Endothelial cell of umbilical vein (primary cell): ENCODE data around the gene SRPX.

Source experiments
- FOS ChIP-seq: IDR thresholded peaks from 2 replicates; pipeline ENCODE4 v1.6.1; 2011; ENCODE audit warnings: mild to moderate bottlenecking, low read length, moderate library complexity, borderline replicate concordance; ENCODE audit not compliant: insufficient read depth
- GATA2 ChIP-seq: IDR thresholded peaks from 2 replicates; pipeline ENCODE4 v1.7.0; 2011; ENCODE audit warnings: low read depth, mild to moderate bottlenecking, moderate library complexity, mixed read lengths, low read length; ENCODE audit not compliant: insufficient read length, insufficient read depth
- MYC ChIP-seq: IDR thresholded peaks from one replicate; pipeline ENCODE4 v1.6.1; 2011; ENCODE audit warnings: mild to moderate bottlenecking, low read depth, low read length
- POLR2A ChIP-seq: IDR thresholded peaks from 2 replicates; pipeline ENCODE4 v1.6.1; 2012; ENCODE audit warnings: low read depth, mild to moderate bottlenecking, control low read depth, low read length
- POLR2AphosphoS5 ChIP-seq: IDR thresholded peaks from 2 replicates; pipeline ENCODE4 v1.6.1; 2012; ENCODE audit warnings: low read depth, mild to moderate bottlenecking, control low read depth, low read length, moderate library complexity; ENCODE audit not compliant: insufficient read depth
- TF ChIP-seq, protein P1 (sequence below), 2 donors: IDR thresholded peaks; 1 replicate in 1 of 2; 2 replicates in 1 of 2; pipeline ENCODE4 v1.5.1; 2011; ENCODE audit warnings: low read length in 2 of 2, mild to moderate bottlenecking in 2 of 2, moderate library complexity in 2 of 2, control low read depth in 1 of 2, inconsistent platforms in 1 of 2, low read depth in 1 of 2; ENCODE audit not compliant: insufficient read depth in 1 of 2; ENCODE audit errors: extremely low read depth in 1 of 2
- TF ChIP-seq, protein P2 (sequence below): IDR thresholded peaks from 2 replicates; pipeline ENCODE4 v1.6.1; 2011; ENCODE audit not compliant: insufficient read depth, insufficient read length

GRCh38 chrX:38268011-38268410 lies 47.3 kb upstream of the SRPX start:
- TF ChIP-seq, protein P1, sequence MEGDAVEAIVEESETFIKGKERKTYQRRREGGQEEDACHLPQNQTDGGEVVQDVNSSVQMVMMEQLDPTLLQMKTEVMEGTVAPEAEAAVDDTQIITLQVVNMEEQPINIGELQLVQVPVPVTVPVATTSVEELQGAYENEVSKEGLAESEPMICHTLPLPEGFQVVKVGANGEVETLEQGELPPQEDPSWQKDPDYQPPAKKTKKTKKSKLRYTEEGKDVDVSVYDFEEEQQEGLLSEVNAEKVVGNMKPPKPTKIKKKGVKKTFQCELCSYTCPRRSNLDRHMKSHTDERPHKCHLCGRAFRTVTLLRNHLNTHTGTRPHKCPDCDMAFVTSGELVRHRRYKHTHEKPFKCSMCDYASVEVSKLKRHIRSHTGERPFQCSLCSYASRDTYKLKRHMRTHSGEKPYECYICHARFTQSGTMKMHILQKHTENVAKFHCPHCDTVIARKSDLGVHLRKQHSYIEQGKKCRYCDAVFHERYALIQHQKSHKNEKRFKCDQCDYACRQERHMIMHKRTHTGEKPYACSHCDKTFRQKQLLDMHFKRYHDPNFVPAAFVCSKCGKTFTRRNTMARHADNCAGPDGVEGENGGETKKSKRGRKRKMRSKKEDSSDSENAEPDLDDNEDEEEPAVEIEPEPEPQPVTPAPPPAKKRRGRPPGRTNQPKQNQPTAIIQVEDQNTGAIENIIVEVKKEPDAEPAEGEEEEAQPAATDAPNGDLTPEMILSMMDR (IDR thresholded peaks at IDR 0.05; ENCODE audit: extremely low read depth in 1 of 2, insufficient read depth in 1 of 2, low read depth in 1 of 2, low read length in 2 of 2) = no peak
- TF ChIP-seq, protein P2, sequence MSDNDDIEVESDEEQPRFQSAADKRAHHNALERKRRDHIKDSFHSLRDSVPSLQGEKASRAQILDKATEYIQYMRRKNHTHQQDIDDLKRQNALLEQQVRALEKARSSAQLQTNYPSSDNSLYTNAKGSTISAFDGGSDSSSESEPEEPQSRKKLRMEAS = no peak
- TF ChIP-seq POLR2AphosphoS5 (no peak), GATA2 (no peak), POLR2A (no peak), MYC (no peak), FOS (no peak)
